ENCODE results near the gene HUS1.

The HUS1 gene

DNA sequence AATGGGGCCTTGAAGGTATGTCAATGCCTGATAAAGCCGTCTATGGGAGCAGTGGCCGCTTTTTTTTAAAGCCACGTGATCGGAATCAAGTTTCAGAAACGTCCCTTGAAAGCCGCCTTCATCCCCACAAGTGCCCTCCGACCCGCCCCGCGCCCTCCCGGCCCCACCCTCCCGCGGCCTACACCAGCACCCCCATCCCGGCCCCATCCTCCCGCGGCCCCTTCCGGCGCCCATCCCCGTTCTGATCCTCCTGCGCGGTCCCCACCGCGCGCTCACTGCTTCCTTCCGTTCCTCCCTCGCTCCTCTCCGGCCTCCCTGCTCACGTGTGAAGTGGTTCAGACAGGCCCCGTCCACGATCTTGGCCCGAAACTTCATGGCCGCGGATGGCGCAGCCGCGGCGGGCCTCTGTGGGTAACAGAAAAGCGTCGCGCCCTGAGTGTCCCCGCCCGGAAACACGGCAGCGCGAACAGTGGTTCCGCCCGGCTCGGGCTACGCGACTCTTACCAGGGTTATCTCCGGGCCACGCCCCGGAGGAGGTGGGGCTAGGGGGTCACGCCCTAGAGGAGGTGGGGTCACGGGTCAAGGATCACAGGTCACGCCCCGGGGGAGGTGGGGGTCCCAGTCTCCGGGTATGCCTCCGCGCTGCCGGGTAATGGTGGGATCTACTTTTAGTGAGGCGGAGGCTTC, at the start of gene HUS1:
Gene HUS1 (minus strand): TSS at position 471 of the 687 bp plus-strand sequence. CDS start 96 bp downstream, at position 375.
- no peak for TF ChIP-seq CTCF (IDR thresholded peaks at IDR 0.05; ENCODE audit: low read depth, low read length)
- H3K4me3 ChIP-seq (replicated peaks in 1 of 2; ENCODE audit: low read depth in 2 of 2, low read length in 2 of 2): peak within 1 kb of the TSS; percentile 66 to 84
- DNase-seq (ENCODE audit: low read depth in 2 of 2): peak; percentile 89

DNA sequence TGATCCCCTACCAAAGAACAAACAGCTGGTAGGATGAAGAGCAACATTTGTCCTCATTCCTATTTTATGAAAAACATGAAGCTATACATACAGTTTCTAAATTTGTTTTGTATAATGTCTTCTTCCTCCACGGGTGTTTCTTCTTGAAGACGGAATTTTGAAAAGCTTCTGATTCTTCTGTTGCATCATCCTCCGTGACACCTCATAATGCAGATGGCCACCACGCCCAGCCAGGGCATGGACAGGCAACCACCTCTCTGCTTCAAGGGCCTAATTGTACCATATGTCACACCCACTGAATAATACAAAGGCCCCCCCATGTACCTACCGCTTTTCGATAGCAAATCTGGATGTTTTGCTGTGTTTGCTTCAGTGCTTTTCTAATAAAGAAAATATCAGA, 49.5 kb upstream of the HUS1 start, which contains the start of gene SUN3:
Gene SUN3 (minus strand): TSS at position 170 of the 400 bp plus-strand sequence. CDS start 169 bp downstream, at position 1.
- no peak within 1 kb of the TSS for H3K4me3 ChIP-seq (replicated peaks in 1 of 2; ENCODE audit: low read depth in 2 of 2, low read length in 2 of 2)
- no peak for TF ChIP-seq CTCF (IDR thresholded peaks at IDR 0.05; ENCODE audit: low read depth, low read length)
- DNase-seq (ENCODE audit: low read depth in 2 of 2): no peak

- DNase-seq (ENCODE audit: low read depth in 2 of 2): no peak
- H3K4me3 ChIP-seq (replicated peaks in 1 of 2; ENCODE audit: low read depth in 2 of 2, low read length in 2 of 2): no peak overlapping the region
- TF ChIP-seq CTCF (IDR thresholded peaks at IDR 0.05; ENCODE audit: low read depth, low read length): no peak
Measured at GRCh38 chr7:48025624-48026023, 46.2 kb upstream of the HUS1 start.

DNA sequence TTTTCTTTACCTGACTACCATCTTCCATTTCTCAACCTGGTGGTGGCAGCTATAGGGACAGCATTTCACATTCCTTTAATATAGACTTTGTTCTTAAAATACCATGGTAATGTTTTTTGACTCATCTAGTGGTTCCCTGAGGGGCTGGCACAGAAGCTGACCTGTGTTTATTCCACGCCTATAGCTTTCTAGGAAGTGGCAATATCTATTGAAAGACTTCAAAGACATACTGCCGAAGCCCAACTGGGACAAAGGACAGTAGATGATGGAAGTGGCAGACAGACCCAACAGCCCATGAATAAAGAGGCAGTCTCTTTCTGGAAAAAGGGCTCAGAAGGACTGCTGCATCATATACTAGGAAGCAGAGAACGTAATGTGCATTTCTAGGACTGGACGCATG, 38.3 kb upstream of the HUS1 start:
- no peak for DNase-seq (ENCODE audit: low read depth in 2 of 2)
- H3K4me3 ChIP-seq (replicated peaks in 1 of 2; ENCODE audit: low read depth in 2 of 2, low read length in 2 of 2): no peak overlapping the region
- no peak for TF ChIP-seq CTCF (IDR thresholded peaks at IDR 0.05; ENCODE audit: low read depth, low read length)

DNA sequence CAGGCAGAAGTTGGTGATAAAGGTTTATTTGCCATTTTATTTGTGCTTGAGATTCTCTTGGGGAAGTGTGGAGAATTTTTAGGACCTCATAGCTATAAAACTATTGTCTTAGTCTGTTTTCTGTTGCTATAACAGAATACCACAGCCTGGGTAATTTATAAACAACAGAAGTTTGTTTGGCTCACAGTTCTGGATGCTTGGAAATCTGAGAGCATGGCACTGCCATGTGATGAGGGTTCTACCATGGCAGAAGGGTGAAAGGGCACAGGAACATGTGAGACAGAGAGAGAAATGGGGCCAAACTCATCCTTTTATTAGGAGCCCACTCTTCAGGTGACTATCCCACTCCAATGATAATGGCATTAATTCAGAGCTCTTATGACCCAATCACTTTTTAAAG, 37.2 kb upstream of the HUS1 start:
- no peak overlapping the region for H3K4me3 ChIP-seq (replicated peaks in 1 of 2; ENCODE audit: low read depth in 2 of 2, low read length in 2 of 2)
- no peak for TF ChIP-seq CTCF (IDR thresholded peaks at IDR 0.05; ENCODE audit: low read depth, low read length)
- no peak for DNase-seq (ENCODE audit: low read depth in 2 of 2)

DNA sequence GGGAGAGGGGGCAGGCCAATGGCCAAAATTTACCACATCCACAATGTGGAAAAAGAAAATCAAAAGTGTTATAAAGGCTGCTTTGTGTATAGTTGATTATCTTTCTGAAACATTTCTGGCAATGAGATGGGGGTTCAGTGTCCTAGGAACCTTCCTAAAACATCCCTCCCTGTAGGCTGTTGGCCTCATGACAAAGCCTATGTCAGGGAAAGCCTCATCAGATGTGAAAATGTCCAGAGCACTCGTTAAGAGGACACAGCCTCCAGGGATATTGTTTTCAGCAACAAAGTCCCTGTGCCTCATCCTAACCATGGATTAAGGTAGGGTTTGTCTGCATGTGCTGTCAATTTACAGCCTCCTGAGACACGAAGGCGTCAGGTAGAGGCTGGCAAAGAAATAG, 32.5 kb upstream of the HUS1 start:
- no peak for DNase-seq (ENCODE audit: low read depth in 2 of 2)
- no peak overlapping the region for H3K4me3 ChIP-seq (replicated peaks in 1 of 2; ENCODE audit: low read depth in 2 of 2, low read length in 2 of 2)
- no peak for TF ChIP-seq CTCF (IDR thresholded peaks at IDR 0.05; ENCODE audit: low read depth, low read length)

- TF ChIP-seq CTCF (IDR thresholded peaks at IDR 0.05; ENCODE audit: low read depth, low read length): no peak
- H3K4me3 ChIP-seq (replicated peaks in 1 of 2; ENCODE audit: low read depth in 2 of 2, low read length in 2 of 2): no peak overlapping the region
- DNase-seq (ENCODE audit: low read depth in 2 of 2): no peak
Measured at GRCh38 chr7:48011323-48011722, 31.9 kb upstream of the HUS1 start.
